NCI-H2196 treated with DMSO at 0.1 percent for 48 hours (cell line): ENCODE results near the gene OMP.

Source experiments
- DNase-seq: peaks from one replicate; lab custom pipeline; 2025; ENCODE audit not compliant: unreplicated experiment; lab: John Stamatoyannopoulos, UW

The OMP gene

DNA sequence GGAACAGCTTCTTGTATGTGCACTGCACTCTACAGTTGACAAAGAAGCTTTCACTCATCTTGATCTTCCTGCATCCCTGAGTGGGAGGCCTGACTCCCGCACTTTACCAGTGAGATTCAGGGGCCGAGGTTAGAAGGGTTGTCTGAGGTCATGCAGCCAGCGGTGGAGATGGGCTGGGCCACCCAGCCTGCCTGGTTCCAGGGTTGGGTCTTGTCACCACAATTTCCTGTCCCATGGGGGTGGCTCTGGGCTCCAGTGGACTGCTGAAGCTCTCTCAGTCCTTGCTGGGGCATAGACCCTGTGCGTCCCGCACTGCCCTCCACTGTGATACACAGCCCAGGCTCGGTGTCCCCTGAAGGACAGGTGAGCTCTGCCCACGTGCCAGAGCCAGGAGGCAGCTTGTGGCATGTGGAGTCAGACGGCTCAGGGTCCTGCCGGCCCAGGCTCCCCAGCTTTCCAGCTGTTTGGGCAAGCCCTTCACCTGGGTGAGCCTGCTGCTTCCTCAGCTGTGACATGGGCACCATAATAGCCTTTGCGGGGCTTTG lies 18.5 kb downstream of the OMP start:
- no peak for DNase-seq

DNA sequence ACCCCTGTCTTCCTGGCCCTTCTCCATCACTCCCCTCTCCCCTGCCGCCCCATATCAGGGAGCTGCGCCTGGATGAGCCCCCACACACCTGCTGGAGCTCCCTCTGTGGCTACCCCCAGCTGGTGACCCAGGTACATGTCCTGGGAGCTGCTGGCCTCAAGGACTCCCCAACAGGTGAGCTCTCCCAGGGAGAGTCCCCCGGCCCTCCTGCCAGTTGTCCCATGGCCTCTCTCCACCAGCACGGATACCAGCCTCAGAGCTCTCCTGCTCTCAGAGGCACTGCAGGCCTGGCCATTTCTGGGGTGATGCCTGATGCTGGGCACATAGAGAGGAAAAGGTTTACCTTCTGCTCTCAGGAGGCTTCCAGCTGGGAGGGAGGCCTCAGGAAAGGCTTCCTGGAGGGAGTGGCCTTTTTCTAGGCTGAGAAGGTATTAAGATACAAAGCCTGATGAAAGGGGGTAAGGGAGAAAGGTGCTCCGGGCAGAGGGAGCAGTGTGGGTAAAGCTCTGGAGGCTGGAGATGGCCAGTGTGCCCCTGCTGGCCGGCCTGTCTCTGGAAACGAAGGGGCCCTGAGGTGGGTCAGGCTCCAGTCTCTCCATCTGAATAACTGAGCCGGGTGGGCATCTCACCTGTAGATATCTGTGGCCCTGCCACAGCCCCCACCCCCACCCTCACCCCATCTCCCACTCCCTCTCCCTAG lies 19.4 kb downstream of the OMP start:
- no peak for DNase-seq

DNA sequence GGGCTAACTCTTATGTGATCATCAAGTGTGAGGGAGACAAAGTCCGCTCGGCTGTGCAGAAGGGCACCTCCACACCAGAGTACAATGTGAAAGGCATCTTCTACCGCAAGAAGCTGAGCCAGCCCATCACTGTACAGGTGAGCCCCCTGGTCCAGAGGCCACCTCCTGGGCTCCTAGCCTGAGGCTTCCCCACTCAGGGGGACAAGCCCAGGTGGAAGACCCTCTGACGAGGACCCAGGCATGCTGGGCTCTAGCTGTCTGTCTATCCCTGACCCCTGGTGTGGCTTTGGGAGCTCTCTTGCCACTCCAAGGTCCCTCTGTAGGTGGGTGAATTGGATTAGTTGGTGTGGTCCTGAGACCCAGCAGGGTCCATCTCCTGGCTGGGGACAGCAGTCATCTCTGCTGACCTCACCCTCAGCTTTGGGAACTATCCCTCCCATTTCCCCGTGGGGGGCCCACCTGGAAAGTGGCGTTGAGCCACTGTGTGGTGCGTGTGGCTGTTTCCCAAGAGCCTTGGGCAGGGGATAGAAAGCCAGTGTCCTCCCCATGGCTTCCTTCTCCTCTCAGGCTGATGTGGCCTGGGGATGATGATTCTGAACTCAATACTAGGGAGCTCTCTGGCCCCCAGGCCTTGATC lies 20.1 kb downstream of the OMP start:
- no peak for DNase-seq

DNA sequence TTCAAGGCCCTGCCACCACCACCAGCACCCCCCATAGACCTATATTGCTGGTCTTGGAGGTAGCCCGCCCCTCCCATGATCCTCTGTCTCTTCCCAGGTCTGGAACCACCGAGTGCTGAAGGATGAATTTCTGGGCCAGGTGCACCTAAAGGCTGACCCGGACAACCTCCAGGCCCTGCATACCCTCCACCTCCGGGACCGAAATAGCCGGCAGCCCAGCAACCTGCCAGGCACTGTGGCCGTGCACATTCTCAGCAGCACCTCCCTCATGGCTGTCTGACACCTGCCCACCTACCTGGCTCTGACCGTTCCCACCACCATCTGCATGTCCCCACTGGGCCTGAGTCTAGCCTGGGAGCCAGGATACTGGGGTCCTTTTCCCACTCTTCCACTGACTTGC lies 21.0 kb downstream of the OMP start:
- DNase-seq = no peak

- no peak for DNase-seq
Observed at GRCh38 chr11:77124041-77124440, 21.4 kb downstream of the OMP start.

DNA sequence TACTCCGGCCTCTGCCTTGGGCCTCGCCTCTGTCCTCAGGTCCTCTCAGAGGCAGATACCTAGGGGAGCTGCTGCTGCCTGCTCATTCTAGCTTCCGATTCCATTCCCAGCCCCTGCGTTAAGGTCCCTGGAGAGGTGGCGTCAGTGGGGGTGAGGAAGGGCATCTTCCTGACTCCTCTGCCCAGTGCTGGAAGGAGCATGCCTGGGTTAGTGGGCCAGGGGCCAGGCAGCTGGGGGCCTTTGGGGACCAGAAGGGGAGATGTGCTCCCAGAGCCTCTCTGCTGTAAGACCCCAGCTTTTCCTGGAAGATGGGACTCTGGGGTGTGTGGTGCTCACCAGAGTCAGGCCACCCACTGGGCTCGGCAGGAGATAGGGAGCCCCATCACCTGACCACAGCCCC lies 21.8 kb downstream of the OMP start:
- no peak for DNase-seq

GRCh38 chr11:77125191-77125590 lies 22.6 kb downstream of the OMP start:
- no peak for DNase-seq

GRCh38 chr11:77125695-77126094 lies 23.1 kb downstream of the OMP start:
- DNase-seq = no peak

GRCh38 chr11:77126156-77126775 lies 23.6 kb downstream of the OMP start:
- DNase-seq = no peak

DNA sequence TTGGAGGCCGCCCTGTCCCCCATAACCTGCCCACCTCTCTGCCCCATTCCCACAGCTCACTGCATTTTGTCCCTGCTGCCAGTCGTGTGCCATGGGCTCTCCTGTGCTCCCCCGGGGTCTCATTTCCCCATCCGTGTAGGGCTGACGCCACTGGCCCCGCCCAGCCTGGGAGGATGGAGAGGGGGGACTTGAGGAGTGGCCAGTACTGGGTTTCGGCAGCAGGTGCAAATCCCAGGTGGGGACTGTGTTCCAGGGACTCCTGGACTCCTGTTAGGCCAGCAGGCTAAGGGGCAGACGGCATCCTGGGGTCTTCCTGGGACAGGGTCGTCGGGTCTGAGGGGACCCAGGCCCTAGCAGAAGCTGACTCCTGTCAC lies 24.2 kb downstream of the OMP start:
- DNase-seq = no peak

GRCh38 chr11:77127235-77127911 lies 24.7 kb downstream of the OMP start:
- DNase-seq = no peak

DNA sequence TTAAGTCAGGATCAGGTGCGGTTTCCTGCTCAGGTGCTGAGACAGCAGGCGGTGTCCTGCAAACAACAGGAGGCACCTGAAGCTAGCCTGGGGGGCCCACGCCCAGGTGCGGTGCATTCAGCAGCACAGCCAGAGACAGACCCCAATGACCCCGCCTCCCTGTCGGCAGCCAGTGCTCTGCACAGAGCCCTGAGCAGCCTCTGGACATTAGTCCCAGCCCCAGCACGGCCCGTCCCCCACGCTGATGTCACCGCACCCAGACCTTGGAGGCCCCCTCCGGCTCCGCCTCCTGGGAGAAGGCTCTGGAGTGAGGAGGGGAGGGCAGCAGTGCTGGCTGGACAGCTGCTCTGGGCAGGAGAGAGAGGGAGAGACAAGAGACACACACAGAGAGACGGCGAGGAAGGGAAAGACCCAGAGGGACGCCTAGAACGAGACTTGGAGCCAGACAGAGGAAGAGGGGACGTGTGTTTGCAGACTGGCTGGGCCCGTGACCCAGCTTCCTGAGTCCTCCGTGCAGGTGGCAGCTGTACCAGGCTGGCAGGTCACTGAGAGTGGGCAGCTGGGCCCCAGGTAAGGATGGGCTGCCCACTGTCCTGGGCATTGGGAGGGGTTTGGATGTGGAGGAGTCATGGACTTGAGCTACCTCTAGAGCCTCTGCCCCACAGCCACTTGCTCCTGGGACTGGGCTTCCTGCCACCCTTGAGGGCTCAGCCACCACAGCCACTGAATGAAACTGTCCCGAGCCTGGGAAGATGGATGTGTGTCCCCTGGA lies 25.5 kb downstream of the OMP start, which contains the start of gene MYO7A:
TSS of gene MYO7A (plus strand) at position 327 of the 772 bp plus-strand sequence. CDS start 2,389 bp downstream, outside the sequence.
- no peak for DNase-seq

DNA sequence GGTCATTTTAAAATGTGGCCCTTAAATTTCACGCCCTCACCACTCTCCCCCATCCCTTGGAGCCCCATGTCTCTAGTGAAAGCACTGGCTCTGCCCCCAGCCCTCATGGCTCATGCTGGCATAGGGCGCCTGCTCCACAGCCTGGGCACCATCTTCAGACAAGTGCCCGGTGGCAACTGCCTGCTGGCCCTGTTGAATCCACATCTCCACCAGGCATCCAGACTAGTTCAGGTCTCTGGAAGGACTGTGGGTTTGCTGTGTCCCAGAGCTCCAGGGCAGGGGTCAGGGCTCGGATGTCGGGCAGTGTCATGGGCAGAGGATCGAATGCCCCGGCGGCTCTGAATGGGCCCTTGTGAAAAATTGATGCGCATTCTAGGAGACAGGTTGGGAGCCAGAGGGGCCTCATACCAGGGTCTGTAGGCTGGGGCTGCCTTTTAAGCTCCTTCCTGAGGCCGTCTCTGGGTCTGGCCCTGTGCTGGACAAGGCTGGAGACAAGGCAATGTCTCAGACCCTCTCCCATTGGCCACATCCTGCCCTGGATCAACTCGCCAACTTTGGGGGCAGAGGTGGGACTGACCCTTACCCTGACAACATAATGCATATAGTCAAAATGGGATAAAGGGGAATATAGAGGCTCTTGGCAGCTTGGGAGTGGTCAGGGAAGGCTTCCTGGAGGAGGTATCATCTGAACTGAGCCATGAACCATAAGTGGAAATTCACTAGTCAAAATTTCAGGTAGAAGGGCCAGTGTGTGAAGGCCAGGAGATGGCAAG lies 26.6 kb downstream of the OMP start:
- no peak for DNase-seq

- no peak for DNase-seq
Observed at GRCh38 chr11:77129842-77130756, 27.5 kb downstream of the OMP start.

DNA sequence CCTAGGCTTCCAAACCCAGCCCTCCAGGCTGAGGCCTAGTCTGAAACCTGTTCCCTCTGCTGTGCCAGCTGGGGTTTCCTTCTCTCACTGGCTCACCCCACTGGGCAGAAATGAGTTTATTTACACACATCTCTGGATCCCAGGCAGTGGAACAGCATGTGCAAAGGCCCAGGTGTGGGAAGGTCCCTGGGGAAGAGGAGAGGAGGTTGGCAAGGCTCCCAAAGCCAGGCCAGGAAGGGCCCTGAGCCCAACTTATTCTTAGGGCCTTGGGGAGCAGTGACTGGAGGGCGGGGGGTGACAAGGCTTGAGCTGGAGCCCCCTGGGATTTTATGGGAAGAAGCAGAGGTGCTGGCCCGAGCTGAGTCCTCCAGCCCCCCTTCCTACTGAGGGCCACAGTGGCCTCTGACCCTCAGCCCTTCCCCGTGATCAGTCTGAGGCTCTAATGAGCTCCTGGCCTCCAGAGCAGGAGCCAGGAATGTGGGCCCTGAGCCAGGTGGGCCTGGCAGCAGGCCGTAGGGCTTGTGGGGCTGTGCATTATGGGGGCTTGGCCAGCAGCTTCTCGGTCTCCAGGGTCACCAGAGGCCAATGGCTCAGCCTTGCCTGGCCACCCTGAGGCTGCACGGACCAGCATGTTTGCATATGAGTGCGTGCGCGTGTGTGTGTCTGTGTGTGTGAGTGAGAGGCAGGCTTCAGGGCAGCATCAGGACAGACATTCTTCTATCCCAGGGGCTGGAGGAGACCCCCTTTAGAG lies 28.3 kb downstream of the OMP start:
- DNase-seq = no peak

DNA sequence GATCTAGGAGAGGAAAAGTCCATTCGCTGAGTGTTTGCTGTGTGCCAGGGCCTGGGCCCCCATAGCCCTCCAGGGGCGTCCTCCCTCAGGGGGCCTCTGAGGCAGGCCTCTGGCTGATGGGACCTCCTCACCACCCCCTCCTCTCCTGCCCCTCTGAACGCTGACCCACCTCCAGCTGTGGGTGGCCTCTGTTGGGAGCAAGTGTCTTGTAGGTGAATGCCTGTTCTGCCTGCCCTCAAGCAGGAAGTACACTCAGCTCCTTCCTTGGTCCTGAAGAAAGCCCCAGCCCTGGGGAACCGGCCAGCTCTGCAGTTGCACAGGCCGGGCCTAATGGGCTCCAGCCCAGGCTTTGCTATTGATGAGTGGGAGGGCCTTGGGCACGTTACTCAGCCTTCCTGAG lies 28.9 kb downstream of the OMP start:
- no peak for DNase-seq

DNA sequence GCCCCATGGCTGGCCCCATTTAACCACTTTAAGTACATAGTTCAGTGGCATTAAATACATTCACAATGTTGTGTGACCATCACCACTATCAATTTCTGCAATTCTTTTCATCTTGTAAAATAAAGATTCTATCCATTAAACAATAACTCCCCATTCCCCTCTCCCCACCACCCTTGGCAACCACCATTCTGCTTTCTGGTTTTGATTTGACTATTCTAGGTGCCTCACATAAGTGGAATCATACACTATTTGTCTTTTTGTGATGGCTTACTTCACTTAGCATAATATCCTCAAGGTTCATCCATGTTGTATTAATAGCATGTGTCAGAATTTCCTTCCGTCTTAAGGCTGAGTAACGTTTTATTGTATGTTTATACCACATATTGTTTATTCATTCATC lies 32.4 kb downstream of the OMP start:
- no peak for DNase-seq

DNA sequence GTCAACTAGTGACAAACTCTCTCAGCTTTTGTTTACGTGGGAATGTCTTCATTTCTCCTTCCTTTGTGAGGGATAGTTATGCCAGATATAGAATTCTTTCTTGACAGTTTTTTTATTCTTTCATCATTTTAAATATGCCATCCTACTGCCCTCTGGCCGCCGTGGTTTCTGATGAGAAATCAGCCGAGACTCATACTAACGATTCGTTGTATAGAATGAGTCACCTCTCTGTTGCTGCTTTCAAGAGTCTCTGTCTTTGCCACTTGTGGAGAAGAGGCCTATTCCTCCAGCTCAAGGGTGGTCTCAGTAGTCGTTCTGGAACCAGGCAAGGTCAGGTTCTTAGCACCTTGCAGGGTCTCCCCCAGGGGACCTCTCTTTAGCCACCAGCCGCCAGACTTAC lies 33.4 kb downstream of the OMP start:
- DNase-seq = no peak
